SU-DHL-6 (cell line): ENCODE results near the gene DDX51.
A peak's percentile ranks its signal among the peaks of the same experiment; 100 is the strongest.

Experiments used
- H2AFZ ChIP-seq: fragments of 200-600 bp; sonication (generic); 2 replicates; pipeline ENCODE4 v1.6.1; 2014; ENCODE audit warnings: low read depth, mild to moderate bottlenecking, moderate library complexity, mixed read lengths, antibody characterized with exemption, low read length; ENCODE audit not compliant: severe bottlenecking
- H3F3A ChIP-seq: fragments of 200-600 bp; shearing (Covaris generic); 2 replicates; pipeline ENCODE4 v1.6.0; 2016; ENCODE audit warnings: antibody characterized with exemption, mild to moderate bottlenecking; ENCODE audit not compliant: insufficient read depth
- H3K27ac ChIP-seq: fragments of 200-600 bp; sonication (generic); 2 replicates; pipeline ENCODE4 v1.5.1; 2016; ENCODE audit warnings: low read depth, mild to moderate bottlenecking, low read length, moderate library complexity, mixed read lengths
- H3K27me3 ChIP-seq: fragments of 200-600 bp; sonication (generic), shearing (Covaris generic); 2 replicates; pipeline ENCODE4 v1.6.0; 2014; ENCODE audit warnings: mild to moderate bottlenecking, low read length
- H3K36me3 ChIP-seq: fragments of 200-600 bp; sonication (generic); 2 replicates; pipeline ENCODE4 v1.6.1; 2014; ENCODE audit warnings: mild to moderate bottlenecking, low read length, mixed read lengths
- H3K4me2 ChIP-seq: fragments of 300-600, 200-600 bp; shearing (Covaris generic), sonication (generic); 2 replicates; pipeline ENCODE4 v1.6.0; 2014; ENCODE audit warnings: low read length, low read depth, mild to moderate bottlenecking; ENCODE audit not compliant: poor library complexity, severe bottlenecking
- H3K4me3 ChIP-seq: fragments of 200-600 bp; sonication (generic); 2 replicates; pipeline ENCODE4 v1.5.1; 2014; ENCODE audit warnings: antibody characterized with exemption, low read length, mild to moderate bottlenecking, mixed read lengths; ENCODE audit not compliant: insufficient read depth, poor library complexity, severe bottlenecking
- H3K79me2 ChIP-seq: fragments of 200-600 bp; sonication (generic); 2 replicates; pipeline ENCODE4 v1.6.1; 2014; ENCODE audit warnings: mild to moderate bottlenecking, low read length, moderate library complexity; ENCODE audit not compliant: insufficient read depth
- H3K9ac ChIP-seq: fragments of 200-600 bp; sonication (generic); 2 replicates; pipeline ENCODE4 v1.7.0; 2014; ENCODE audit warnings: mild to moderate bottlenecking, low read length
- H3K9me2 ChIP-seq: fragments of 200-600 bp; sonication (generic); replicated peaks from 2 replicates; pipeline ENCODE4 v1.6.1; 2014; ENCODE audit warnings: low read length; ENCODE audit not compliant: insufficient read depth
- H3K9me3 ChIP-seq: fragments of 200-600 bp; sonication (generic); 2 replicates; pipeline ENCODE4 v1.6.1; 2014; ENCODE audit warnings: low read length, mixed read lengths; ENCODE audit not compliant: insufficient read depth
- H4K20me1 ChIP-seq: fragments of 200-600 bp; sonication (generic); 2 replicates; pipeline ENCODE4 v1.6.1; 2014; ENCODE audit warnings: low read depth, mild to moderate bottlenecking, antibody characterized with exemption, low read length, moderate library complexity, mixed read lengths
- EZH2phosphoT487 ChIP-seq: fragments of 200-600 bp; sonication (generic), shearing (Covaris generic); conservative IDR thresholded peaks from 2 replicates; pipeline ENCODE4 v1.6.1; 2018; ENCODE audit warnings: mild to moderate bottlenecking, antibody characterized with exemption, low read length, moderate library complexity, mixed read lengths
- TF ChIP-seq, protein P1 (sequence below): fragments of 200-600 bp; sonication (generic); IDR thresholded peaks from one replicate; pipeline ENCODE4 v1.5.1; 2017; ENCODE audit warnings: antibody characterized with exemption, mild to moderate bottlenecking, low read length, moderate library complexity; ENCODE audit not compliant: insufficient read depth, poor library complexity, severe bottlenecking

Gene DDX51

GRCh38 chr12:132143336-132144071 lies 615 bp downstream of the DDX51 start:
- H4K20me1 ChIP-seq = no peaks in the 10 kb centered on the region
- H3F3A ChIP-seq = no peaks in the 10 kb centered on the region
- H3K4me2 ChIP-seq = peak overlapping the region; percentile 82
- no peak overlapping the region for H2AFZ ChIP-seq
- H3K9ac ChIP-seq = peak overlapping the region; percentile 88
- TF ChIP-seq, protein P1, sequence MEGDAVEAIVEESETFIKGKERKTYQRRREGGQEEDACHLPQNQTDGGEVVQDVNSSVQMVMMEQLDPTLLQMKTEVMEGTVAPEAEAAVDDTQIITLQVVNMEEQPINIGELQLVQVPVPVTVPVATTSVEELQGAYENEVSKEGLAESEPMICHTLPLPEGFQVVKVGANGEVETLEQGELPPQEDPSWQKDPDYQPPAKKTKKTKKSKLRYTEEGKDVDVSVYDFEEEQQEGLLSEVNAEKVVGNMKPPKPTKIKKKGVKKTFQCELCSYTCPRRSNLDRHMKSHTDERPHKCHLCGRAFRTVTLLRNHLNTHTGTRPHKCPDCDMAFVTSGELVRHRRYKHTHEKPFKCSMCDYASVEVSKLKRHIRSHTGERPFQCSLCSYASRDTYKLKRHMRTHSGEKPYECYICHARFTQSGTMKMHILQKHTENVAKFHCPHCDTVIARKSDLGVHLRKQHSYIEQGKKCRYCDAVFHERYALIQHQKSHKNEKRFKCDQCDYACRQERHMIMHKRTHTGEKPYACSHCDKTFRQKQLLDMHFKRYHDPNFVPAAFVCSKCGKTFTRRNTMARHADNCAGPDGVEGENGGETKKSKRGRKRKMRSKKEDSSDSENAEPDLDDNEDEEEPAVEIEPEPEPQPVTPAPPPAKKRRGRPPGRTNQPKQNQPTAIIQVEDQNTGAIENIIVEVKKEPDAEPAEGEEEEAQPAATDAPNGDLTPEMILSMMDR = no peak
- TF ChIP-seq EZH2phosphoT487 = no peak
- H3K9me2 ChIP-seq = no peaks in the 10 kb centered on the region
- peaks cover 41% of the 10 kb centered on the region for H3K79me2 ChIP-seq
- H3K9me3 ChIP-seq = no peaks in the 10 kb centered on the region
- no peaks in the 10 kb centered on the region for H3K27me3 ChIP-seq
- H3K4me3 ChIP-seq = peak overlapping the region; percentile 96
- H3K27ac ChIP-seq = no peak overlapping the region
- no peaks in the 10 kb centered on the region for H3K36me3 ChIP-seq

GRCh38 chr12:132142679-132143335 lies 1.3 kb downstream of the DDX51 start:
- no peak overlapping the region for H3K27ac ChIP-seq
- H3K9me2 ChIP-seq = no peaks in the 10 kb centered on the region
- no peaks in the 10 kb centered on the region for H3K36me3 ChIP-seq
- TF ChIP-seq EZH2phosphoT487 = no peak
- TF ChIP-seq, protein P1 = no peak
- no peaks in the 10 kb centered on the region for H3F3A ChIP-seq
- no peak overlapping the region for H2AFZ ChIP-seq
- peaks cover 41% of the 10 kb centered on the region for H3K79me2 ChIP-seq
- no peaks in the 10 kb centered on the region for H3K27me3 ChIP-seq
- no peaks in the 10 kb centered on the region for H4K20me1 ChIP-seq
- no peaks in the 10 kb centered on the region for H3K9me3 ChIP-seq
- peak overlapping the region; percentile 82 for H3K4me2 ChIP-seq
- H3K9ac ChIP-seq = peak overlapping the region; percentile 88
- H3K4me3 ChIP-seq = peak overlapping the region; percentile 96

GRCh38 chr12:132141976-132142678 lies 2.0 kb downstream of the DDX51 start:
- H3K36me3 ChIP-seq = no peaks in the 10 kb centered on the region
- H2AFZ ChIP-seq = no peak overlapping the region
- peaks cover 39% of the 10 kb centered on the region for H3K79me2 ChIP-seq
- H3K4me2 ChIP-seq = no peak overlapping the region
- no peaks in the 10 kb centered on the region for H3K9me3 ChIP-seq
- no peak overlapping the region for H3K27ac ChIP-seq
- H3K9me2 ChIP-seq = no peaks in the 10 kb centered on the region
- H3K9ac ChIP-seq = no peak overlapping the region
- no peaks in the 10 kb centered on the region for H4K20me1 ChIP-seq
- H3K27me3 ChIP-seq = no peaks in the 10 kb centered on the region
- no peak for TF ChIP-seq EZH2phosphoT487
- TF ChIP-seq, protein P1 = no peak
- H3F3A ChIP-seq = 0 out of 2 replicates have a peak, but pooled peaks cover 3% of the 10 kb centered on the region
- H3K4me3 ChIP-seq = no peak overlapping the region
